Raji (cell line): ENCODE results near the gene STRBP.

Experiments used
- POLR2A ChIP-seq: IDR thresholded peaks from 2 replicates; pipeline ENCODE4 v1.6.1; 2011; ENCODE audit warnings: low read depth, low read length, control low read depth; ENCODE audit not compliant: insufficient read depth

Gene STRBP

DNA sequence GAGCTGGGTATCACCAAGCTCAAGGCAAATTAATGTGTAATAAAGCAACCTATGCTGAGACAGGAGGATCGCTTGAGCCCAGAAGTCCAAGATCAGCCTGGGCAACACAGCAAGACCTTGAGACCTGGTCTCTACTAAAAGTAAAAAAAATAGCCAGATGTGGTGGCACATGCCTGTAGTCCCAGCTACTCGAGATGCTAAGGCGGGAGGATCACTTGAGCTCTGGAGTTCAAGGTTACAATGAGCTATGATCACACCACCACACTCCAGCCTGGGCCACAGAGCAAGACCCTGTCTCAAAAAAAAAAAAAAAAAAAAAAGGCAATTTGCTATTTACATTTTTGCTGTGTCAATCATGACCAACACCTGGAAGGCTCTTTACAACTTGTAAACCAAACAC lies 5.2 kb downstream of the STRBP start:
- no peak for TF ChIP-seq POLR2A

DNA sequence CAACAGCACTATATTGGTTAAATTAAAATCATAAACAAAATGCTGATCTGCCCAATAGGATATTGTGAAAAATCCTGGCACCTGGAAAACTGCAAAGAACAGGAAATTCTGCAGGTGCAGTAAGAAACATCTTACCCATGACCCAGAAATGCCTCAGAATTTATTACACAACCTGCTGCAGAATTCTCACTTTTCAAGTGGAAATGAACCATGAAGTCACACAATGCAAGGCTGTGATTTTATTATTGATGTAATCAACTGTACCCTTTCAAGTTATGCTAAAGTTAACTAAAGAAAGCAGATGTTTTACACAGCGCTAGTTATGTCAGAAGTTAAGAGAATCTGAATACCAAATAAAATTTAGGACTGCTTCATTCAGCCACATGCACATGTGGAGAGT lies 6.0 kb downstream of the STRBP start:
- no peak for TF ChIP-seq POLR2A

DNA sequence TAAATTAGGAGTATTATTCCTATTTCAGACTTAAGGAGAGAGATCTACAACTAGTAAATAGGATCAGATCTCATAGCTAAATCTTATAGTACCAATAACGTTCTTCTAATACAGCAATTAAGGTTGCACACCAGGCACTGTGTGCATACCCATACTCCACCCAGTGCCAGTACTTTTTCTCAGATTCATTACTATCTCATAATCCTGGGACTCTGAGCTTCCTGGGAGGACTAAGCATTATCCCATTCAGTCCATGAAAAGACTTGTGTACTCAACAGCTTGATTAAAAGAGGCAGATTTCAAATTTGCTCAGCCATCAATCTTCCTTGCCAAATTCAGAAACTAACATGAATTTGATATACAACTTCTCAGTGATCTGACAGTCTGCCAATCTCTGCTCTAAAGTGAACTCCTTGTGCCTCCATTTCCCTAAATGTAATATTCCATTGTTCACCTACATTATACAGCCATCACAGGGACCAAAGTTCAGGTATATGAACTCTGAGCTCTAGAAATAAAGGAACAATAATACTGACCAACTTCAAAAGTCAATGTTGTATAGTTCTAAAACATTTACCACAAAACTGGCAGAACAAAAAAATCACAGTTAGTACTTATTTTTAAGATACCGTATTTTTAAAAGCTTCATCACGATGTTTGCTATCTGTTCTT lies 7.2 kb downstream of the STRBP start:
- TF ChIP-seq POLR2A = no peak

DNA sequence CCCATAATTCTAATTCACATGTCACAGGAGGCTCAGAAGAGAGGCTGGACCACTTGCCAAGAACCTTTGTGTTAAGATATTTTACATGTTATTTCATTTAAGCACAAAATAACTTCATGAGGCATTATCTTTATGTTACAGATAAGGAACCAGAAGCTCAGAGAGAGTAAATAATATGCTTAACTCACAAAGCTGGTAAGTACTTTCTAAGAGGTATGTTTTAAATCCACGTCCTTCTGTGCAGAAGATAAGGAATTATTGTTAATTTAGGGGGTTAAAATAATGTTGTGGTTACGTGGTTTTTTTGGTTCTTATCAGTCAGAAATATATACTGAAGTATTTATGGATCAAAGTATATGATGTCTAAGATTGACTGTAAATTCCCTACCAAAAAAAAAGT lies 8.0 kb downstream of the STRBP start:
- no peak for TF ChIP-seq POLR2A

DNA sequence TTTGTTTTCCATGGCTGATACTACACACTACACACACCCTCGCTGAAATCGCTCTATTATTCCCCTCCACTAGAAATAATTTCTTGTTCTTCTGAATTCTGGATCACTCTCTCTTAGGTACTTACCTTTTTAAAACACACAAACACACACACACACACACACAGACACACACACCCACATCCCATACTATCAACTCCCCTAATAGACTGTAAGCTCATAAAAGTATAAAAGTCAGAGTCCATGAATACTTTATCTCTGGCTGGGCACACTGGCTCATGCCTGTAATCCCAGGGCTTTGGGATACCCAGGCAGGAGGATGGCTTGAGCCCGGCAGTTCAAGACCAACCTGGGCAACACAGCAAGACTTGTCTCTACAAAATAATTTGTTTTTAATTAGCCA lies 11.1 kb downstream of the STRBP start:
- TF ChIP-seq POLR2A = no peak

DNA sequence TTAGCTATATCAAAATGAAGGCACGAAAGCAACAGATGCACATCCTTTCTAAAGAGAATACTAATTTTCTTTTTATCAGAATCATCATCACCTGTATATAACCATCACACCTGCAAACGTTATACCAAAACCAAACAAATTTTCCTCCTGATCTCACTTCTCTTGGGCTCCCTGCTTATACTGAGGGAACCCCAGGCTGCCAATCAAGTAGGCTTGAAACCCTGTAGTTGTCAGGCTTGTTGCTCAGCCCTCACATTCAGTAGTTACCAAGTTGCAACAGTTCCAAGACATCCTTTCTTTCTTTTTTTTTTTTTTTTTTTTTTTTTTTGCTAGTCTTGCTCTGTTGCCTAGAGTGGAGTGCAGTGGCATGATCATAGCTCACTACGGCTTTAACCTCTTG lies 12.7 kb downstream of the STRBP start:
- TF ChIP-seq POLR2A = no peak

DNA sequence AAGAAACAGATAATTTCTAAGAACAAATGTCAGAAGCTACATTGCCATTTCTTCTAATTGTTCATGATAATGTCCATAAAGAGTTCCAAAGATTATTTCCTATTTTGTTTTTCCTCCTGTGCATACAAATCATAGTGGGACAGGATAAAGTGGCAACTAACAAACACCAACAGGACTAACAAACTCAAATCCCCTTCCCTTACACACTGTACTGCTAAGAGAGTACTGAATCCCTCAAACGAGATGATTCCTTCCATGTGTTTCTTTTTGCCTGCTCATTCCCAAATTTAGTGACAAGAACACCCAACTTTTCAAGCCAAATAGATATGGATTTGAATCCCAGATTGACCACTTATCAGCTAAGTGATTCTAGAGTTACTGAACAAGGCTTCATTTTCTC lies 15.2 kb downstream of the STRBP start:
- TF ChIP-seq POLR2A = no peak

DNA sequence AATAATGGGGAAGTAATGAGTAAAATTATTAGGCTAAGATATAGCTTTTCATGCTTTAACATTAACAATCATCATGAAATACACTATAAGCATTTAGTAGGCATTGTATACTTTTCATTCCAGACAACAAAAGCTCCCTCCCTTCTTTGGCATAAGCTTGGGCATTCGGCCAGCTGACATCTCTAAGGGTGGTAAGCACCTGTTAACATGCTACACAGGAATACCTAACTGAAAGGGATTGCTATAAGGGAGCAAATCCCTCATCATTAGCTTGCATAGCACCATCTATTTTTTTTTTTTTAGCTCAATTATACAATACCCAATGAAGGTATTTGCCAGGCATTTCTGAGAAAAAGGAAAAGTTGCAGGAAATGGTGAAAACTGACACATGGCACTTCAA lies 16.6 kb downstream of the STRBP start:
- no peak for TF ChIP-seq POLR2A

DNA sequence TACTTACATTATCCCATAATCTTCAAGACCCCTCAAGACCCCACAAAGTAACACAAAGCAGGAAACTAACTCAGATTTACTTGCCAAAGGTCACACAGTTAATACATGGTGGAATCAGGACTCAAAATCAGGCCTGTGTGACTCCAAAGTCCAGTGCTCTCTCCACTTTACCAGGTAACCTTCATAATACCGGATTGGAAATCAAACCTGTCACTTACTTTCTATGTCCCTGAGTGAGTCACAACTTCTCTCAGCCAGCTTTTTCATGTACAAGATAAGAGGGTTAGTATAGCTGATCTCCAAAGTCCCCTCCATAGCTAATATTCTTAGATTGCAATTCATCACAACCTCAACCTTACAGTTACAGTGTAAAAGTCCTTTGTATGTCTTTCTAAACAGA lies 17.1 kb downstream of the STRBP start:
- no peak for TF ChIP-seq POLR2A

DNA sequence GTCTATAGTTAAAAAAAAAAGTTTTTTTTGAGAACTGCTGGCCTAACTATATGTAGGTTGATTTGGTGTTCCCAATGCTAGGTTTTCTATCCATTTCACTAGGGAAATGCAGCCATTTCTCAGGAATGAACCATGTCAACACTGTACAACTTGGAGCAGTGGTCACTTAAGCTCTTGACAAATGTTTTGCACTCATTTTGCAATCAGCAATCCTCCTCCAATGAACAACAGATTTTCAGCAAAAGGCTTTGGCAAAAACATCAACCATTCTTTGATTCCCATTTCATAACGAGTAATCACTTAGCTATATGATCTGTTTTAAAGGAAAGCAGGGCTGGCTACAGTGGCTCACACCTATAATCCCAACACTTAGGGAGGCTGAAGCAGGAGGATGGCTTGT lies 17.9 kb downstream of the STRBP start:
- no peak for TF ChIP-seq POLR2A

DNA sequence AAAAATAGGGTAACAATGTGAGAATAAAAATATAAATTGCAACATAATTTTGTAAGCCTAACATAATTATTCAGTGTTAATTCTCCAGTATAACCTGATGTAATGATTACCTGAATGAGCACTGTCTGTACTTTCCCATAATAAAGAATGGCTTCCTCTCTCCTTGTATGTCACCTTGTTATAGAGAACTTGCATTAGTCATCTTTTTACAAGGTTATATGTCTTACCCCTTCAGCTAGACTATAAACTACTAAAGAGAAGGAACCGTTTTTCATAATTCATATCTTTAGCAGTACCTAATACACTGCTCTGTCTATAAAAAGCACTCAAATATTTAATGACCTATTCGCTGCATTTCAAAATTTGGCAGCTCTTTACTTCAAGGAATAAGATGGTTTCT lies 19.8 kb downstream of the STRBP start:
- no peak for TF ChIP-seq POLR2A

DNA sequence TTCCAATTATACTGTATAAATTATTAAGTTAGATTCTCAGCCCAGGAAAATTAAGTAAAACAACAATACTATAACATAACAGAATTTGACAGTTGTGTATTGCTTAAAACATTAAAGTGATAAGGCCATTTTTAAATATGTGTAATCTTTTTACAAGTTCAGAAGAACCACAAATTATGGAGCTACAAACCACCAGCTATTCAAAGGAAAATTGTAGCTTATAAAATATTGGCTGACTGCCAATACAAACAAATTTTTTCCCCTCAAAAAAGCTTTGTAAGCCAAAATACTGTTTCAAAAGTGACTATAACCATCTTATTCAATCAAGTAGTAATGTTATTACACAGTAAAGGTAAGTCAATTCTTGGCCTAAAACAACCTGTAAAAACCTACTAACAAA lies 21.9 kb downstream of the STRBP start:
- no peak for TF ChIP-seq POLR2A

DNA sequence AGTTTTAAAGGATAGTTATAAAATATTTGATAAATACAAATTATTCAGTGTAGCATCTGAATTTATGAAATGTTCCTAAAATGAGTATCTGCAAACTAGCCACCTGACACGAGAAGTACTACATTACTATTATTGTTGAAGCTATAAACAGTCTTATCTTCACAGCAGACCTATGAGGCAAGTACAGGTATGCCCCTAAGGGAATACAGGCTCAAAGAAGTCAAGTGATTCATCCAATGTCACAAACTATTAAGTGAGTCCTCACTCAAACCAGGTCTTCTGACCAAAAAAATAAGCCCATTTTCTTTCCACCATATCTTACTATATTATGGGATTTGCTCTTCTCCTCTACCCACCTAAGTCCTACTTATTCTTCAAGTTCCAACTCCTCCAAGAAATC lies 28.7 kb downstream of the STRBP start:
- TF ChIP-seq POLR2A = no peak

DNA sequence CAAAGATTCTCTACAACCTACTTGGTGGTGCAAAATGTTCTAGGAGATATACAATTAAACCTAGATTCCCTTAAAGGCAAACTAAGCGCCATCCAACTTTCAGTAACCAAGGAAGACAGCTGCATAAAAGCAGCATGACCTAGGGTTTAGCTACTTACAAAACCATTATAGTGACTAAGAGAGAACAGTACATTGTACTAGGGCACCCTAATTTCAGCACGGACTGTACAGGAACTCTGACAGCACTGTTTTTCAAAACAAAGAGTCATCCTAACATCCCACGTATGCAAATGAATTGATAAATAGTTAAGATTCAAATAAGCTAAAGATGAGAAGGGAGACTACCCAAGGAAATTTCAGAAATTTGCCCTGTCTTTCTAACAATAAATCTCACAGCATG lies 30.0 kb downstream of the STRBP start:
- no peak for TF ChIP-seq POLR2A

DNA sequence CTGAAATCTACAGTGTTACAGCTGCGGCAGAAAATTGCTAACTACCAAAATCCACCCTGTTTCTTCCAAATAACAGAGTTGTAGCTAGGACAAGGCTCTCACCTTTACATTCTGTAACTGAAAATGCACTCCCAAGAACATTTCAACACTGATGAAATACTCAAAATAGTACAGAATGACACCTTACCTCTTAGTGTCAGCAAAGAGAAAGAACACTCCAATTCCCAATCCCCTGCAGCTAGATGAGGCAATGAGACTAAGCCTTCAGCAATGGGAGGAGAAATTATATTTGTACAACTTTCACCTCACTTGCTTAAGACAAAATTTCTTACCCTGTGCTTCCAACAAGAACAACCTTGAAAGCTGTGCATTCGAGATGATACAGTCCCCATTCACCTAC lies 31.2 kb downstream of the STRBP start:
- TF ChIP-seq POLR2A = no peak

DNA sequence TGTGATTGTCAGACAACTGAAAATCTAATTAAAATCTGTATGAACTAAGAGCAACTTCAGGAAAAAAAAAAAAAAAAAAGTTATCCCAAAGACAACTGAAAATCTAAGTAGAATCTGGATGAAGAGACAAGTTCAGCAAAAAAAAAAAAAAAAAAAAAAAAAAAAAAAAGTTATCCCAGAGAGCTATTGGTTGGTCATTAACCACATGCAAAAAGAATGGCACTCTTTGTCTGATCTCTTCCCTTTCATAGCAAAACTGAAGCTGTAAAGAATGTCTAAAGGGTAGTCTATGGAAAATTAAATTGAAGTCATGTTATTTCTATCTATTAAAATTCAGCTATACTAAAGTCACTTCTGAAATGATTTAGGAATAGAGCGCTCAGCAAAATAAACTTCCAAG lies 32.9 kb downstream of the STRBP start:
- no peak for TF ChIP-seq POLR2A

DNA sequence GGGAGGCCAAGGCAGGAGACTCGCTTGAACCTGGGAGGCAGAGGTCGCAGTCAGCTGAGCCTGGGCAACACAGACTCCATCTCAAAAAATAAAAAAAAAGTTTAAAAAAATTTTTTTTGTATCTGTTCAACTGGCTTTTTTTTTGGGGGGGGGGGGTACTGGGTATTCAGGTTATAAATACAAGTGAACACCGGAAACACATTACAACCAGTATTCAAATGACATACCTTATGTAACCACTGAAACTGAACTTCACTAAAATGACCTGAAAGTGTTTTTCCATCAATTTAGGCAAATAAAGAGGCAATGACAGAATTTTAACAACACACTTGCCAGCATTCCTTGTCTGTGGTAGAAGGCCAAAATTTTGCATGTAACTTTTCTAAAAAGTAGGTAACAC lies 33.5 kb downstream of the STRBP start:
- no peak for TF ChIP-seq POLR2A

DNA sequence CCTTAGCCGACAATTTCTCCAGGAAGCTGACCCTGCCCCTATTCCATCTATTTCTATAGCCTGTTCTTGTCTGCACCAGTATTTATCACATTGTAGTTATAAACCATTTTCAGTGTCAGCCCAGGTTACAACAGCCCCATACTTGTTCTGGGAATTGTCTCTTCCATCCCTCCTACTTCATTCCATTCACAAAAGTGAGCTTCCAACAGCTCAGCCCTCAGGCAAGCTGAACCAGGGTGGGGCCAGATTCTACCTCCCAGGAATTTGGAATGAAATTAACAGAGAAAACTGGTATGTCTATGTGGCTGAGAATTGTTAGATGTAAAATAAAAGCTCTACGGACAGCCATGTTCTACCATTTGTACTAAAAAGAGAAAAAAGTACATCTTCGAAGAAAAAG lies 36.1 kb downstream of the STRBP start:
- TF ChIP-seq POLR2A = no peak

DNA sequence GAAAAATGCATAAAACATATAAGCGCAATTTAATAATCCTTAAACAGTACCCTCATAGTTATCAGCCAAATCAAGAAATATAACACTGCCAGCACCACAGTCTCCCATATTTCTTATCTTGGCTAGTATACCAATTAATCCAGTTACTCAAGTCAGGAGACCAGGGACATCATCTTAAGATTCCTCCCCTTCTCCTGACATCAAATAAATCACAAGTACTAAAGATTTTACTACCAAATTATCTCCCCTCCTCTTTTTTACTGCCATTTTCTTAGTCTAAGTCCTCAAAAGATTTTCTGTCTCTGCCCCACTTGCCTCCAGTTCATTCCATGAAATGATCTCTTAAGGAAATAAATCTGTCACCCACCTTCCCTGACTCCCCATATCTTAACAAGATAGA lies 37.0 kb downstream of the STRBP start:
- no peak for TF ChIP-seq POLR2A

DNA sequence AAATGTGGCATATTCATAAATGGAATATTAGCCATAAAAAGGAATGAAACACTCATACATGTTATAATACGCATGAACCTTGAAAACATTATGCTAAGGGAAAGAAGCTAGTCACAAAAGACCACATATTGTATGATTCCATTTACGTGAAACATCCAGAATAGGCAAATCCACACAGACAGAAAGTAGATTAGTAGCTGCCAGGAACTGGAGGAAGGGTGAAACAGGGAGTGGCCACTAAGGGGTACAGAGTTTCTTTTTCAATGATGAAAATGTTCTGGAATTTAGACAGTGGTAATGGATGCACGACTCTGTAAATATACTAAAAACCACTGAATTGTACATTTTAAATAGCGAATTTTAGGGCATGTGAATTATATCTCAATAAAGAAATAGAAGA lies 39.4 kb downstream of the STRBP start:
- TF ChIP-seq POLR2A = no peak
